ENCODE measurements around the gene SIGLEC9.
"Not testable (repeated sequence)": the region's sequence is repeated elsewhere in the genome, so short reads cannot be mapped to it uniquely, and the experiment has no call there.

SIGLEC9 gene

GRCh38 chr19:51145916-51146493 lies 21.3 kb downstream of the SIGLEC9 start:
- no peak for DNase-seq (ENCODE audit: low spot score)

- DNase-seq (ENCODE audit: low spot score), result no peak
These were observed 22.0 kb downstream of the SIGLEC9 start for GRCh38 chr19:51146751-51147150.

GRCh38 chr19:51147663-51148062 lies 23.0 kb downstream of the SIGLEC9 start:
- no peak for DNase-seq (ENCODE audit: low spot score)

GRCh38 chr19:51148580-51148979 lies 23.9 kb downstream of the SIGLEC9 start:
- no peak for DNase-seq (ENCODE audit: low spot score)

- DNase-seq (ENCODE audit: low spot score), result no peak
These were observed 25.9 kb downstream of the SIGLEC9 start for GRCh38 chr19:51150627-51151026.

GRCh38 chr19:51156710-51157109 lies 32.0 kb downstream of the SIGLEC9 start:
- DNase-seq (ENCODE audit: low spot score), result no peak

GRCh38 chr19:51157265-51157664 lies 32.6 kb downstream of the SIGLEC9 start:
- DNase-seq (ENCODE audit: low spot score), result no peak

- DNase-seq (ENCODE audit: low spot score), result no peak
These were observed 33.9 kb downstream of the SIGLEC9 start for GRCh38 chr19:51158474-51159129.

GRCh38 chr19:51159656-51160055 lies 35.0 kb downstream of the SIGLEC9 start:
- no peak for DNase-seq (ENCODE audit: low spot score)

- no peak for DNase-seq (ENCODE audit: low spot score)
These were observed 36.6 kb downstream of the SIGLEC9 start for GRCh38 chr19:51161266-51161665.

GRCh38 chr19:51161867-51162496 lies 37.3 kb downstream of the SIGLEC9 start:
- no peak for DNase-seq (ENCODE audit: low spot score)

- DNase-seq (ENCODE audit: low spot score), result no peak
These were observed 38.6 kb downstream of the SIGLEC9 start for GRCh38 chr19:51163257-51163656.

- DNase-seq (ENCODE audit: low spot score), result no peak
These were observed 39.5 kb downstream of the SIGLEC9 start for GRCh38 chr19:51164215-51164614.

GRCh38 chr19:51166846-51167490 lies 42.3 kb downstream of the SIGLEC9 start:
- DNase-seq (ENCODE audit: low spot score), result no peak

GRCh38 chr19:51168564-51169282 lies 44.0 kb downstream of the SIGLEC9 start:
- no peak for DNase-seq (ENCODE audit: low spot score)

GRCh38 chr19:51169283-51169918 lies 44.7 kb downstream of the SIGLEC9 start:
- not testable (repeated sequence) for DNase-seq (ENCODE audit: low spot score)

- DNase-seq (ENCODE audit: low spot score), result no peak
These were observed 47.5 kb downstream of the SIGLEC9 start for GRCh38 chr19:51172223-51172622.

GRCh38 chr19:51173681-51174080 lies 49.0 kb downstream of the SIGLEC9 start:
- DNase-seq (ENCODE audit: low spot score), result no peak

GRCh38 chr19:51179256-51179655 lies 54.5 kb downstream of the SIGLEC9 start:
- no peak for DNase-seq (ENCODE audit: low spot score)
